ENCODE measurements around the gene TAMALIN.
"Not testable (repeated sequence)": the region's sequence is repeated elsewhere in the genome, so short reads cannot be mapped to it uniquely, and the experiment has no call there.

The TAMALIN gene

GRCh38 chr12:52006726-52007157 lies at the start of gene TAMALIN:
TAMALIN (plus strand) TSS chr12:52006946; CDS start chr12:52007020, 74 bp downstream.
- no peak for DNase-seq (ENCODE audit: low spot score)

- no peak for DNase-seq (ENCODE audit: low spot score)
Measured at GRCh38 chr12:51958542-51958941, 48.2 kb upstream of the TAMALIN start.

GRCh38 chr12:51959211-51959610 lies 47.5 kb upstream of the TAMALIN start:
- DNase-seq (ENCODE audit: low spot score): no peak

- DNase-seq (ENCODE audit: low spot score): no peak
Measured at GRCh38 chr12:51959921-51960320, 46.8 kb upstream of the TAMALIN start.

- DNase-seq (ENCODE audit: low spot score): no peak
Measured at GRCh38 chr12:51960488-51960887, 46.3 kb upstream of the TAMALIN start.

- DNase-seq (ENCODE audit: low spot score): no peak
Measured at GRCh38 chr12:51960890-51961289, 45.9 kb upstream of the TAMALIN start.

- no peak for DNase-seq (ENCODE audit: low spot score)
Measured at GRCh38 chr12:51961834-51962233, 44.9 kb upstream of the TAMALIN start.

- no peak for DNase-seq (ENCODE audit: low spot score)
Measured at GRCh38 chr12:51962737-51963136, 44.0 kb upstream of the TAMALIN start.

GRCh38 chr12:51963477-51963876 lies 43.3 kb upstream of the TAMALIN start:
- no peak for DNase-seq (ENCODE audit: low spot score)

GRCh38 chr12:51969643-51970042 lies 37.1 kb upstream of the TAMALIN start:
- DNase-seq (ENCODE audit: low spot score): no peak

- no peak for DNase-seq (ENCODE audit: low spot score)
Measured at GRCh38 chr12:51970904-51971646, 35.7 kb upstream of the TAMALIN start.

- DNase-seq (ENCODE audit: low spot score): no peak
Measured at GRCh38 chr12:51971679-51972421, 34.9 kb upstream of the TAMALIN start.

GRCh38 chr12:51972422-51972812 lies 34.3 kb upstream of the TAMALIN start:
- no peak for DNase-seq (ENCODE audit: low spot score)

GRCh38 chr12:51972849-51973273 lies 33.9 kb upstream of the TAMALIN start:
- no peak for DNase-seq (ENCODE audit: low spot score)

- no peak for DNase-seq (ENCODE audit: low spot score)
Measured at GRCh38 chr12:51973560-51973959, 33.2 kb upstream of the TAMALIN start.

- no peak for DNase-seq (ENCODE audit: low spot score)
Measured at GRCh38 chr12:51974646-51975045, 32.1 kb upstream of the TAMALIN start.

- DNase-seq (ENCODE audit: low spot score): no peak
Measured at GRCh38 chr12:51975196-51975595, 31.6 kb upstream of the TAMALIN start.

- DNase-seq (ENCODE audit: low spot score): no peak
Measured at GRCh38 chr12:51976376-51977160, 30.2 kb upstream of the TAMALIN start.

GRCh38 chr12:51977320-51977753 lies 29.4 kb upstream of the TAMALIN start:
- DNase-seq (ENCODE audit: low spot score): no peak

GRCh38 chr12:51979306-51979705 lies 27.4 kb upstream of the TAMALIN start:
- not testable (repeated sequence) for DNase-seq (ENCODE audit: low spot score)

GRCh38 chr12:51980051-51980808 lies 26.5 kb upstream of the TAMALIN start:
- peak; percentile 71 for DNase-seq (ENCODE audit: low spot score)

- DNase-seq (ENCODE audit: low spot score): no peak
Measured at GRCh38 chr12:51980809-51981127, 26.0 kb upstream of the TAMALIN start.
